GM15510 (cell line): Measurements from ENCODE around the gene DHRS3.

Experiments
- POLR2A ChIP-seq: IDR thresholded peaks from 3 replicates; pipeline ENCODE4 v1.6.1; 2011; ENCODE audit warnings: borderline replicate concordance; ENCODE audit not compliant: insufficient read length; ENCODE audit errors: extremely low read depth

DHRS3 gene

DNA sequence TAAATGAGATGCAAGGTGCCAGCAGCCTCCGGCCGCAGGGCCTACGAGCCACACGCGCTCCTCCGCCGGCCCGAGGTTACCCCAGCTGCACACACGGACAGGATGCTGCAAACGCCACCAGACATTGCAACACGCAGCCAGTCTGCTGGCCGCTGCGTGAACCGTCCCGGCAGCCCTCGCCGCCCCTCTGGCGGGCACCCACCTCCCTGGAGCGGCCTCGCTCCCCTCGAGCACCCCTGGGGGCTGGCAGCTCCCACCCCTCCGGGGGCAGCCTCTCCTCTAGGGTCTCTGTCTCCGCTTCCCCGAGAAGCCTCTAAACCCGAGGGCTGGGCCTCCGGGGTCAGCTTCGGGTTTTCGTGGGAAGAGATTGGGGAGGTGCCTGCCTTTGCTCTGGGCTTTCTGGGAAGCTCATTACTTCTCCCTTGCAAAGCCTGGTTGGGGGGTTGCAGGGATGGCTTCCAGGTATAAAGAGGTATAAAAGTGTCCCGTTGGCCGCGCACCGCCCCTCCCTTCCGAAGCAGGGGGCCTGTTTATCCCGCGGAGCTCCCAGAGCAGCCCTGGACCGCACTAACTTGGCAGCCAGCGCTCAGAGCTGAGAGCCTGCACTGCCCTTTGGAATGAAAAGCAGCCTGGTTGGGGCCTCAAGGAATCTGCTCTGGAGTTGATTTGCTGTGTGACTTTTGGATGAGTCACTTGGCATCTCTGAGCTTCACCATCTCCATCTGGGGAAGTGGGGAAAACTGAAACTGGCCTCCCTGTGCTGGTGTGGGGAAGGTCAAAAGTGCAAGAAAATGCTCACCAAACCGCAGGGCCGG is 21.8 kb downstream of the DHRS3 start:
- no peak for TF ChIP-seq POLR2A

GRCh38 chr1:12595757-12596006 is 22.3 kb downstream of the DHRS3 start:
- TF ChIP-seq POLR2A: no peak

- no peak for TF ChIP-seq POLR2A
These were observed 22.8 kb downstream of the DHRS3 start for GRCh38 chr1:12594966-12595756.

DNA sequence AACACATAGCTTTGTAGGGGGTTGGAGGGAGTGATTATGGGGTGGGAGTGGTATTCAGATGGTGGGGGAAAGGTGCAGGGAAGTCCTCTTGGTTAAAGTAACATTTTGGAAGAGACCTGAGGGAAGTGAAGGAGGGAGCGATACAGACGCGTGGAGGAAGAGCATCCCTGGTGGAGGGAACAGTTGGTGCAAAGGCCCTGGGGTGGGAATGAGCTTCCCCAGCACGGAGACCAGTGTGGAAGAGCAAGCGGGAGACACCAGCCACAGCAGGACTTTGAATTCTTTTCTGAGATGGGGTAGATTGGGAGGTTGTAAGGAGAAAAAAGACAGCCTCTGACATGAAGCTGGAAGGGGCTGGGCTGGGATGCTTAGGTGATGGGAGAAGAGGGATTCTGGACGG is 23.5 kb downstream of the DHRS3 start:
- no peak for TF ChIP-seq POLR2A

DNA sequence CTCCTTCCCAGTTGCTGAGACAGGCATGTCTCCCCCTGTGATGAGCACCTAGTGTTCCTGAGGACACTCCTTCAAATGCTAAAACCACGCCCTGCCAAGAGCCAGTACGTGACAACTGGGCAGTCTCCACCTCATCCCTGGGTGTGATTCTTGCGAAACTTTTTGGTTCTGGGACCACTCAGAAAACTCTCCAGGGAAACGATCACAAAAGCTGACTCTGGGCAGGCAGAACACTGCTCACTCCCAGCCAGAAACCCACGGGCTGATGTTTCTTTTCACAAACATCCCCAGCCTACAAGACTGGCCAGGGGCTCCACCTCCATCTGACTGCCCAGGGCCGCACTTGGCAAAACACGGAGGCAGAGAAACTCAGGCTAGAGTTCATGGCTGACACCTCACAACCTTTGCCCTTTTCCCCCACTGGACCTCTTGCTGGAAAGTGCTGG is 24.4 kb downstream of the DHRS3 start:
- TF ChIP-seq POLR2A: no peak

- no peak for TF ChIP-seq POLR2A
These were observed 25.5 kb downstream of the DHRS3 start for GRCh38 chr1:12592496-12592895.

DNA sequence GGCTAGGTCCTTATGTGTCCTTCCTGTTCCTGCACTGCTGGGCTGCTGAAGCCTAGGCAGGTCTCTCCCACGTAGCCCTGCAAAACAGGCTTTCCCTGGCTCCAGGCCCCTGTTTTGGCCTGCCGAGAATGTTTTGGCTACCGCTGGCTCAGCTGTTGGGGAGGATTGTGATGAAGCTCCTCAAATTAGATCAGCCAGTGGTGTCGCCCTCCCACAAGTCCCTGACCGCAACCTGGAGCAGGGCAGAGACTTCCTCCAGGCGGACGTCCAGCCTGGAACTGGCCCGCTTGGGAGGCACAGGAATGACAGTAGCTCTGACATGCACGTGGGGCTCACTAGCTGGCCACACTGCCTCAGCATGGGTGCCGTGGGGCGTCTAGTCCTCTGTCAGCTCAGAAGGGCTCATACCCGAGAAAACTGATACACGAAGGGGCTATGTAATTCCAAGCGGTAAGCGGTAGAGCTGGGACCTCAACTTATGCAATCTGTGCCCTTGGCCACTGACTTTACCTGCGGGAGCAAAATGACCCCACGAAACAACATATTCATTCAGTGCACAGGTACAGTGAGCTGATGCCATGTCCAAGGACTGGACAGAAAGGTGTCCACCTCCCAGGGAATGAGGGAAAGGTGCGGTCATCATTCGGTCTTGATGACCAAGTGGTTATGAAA is 26.6 kb downstream of the DHRS3 start:
- TF ChIP-seq POLR2A: no peak

DNA sequence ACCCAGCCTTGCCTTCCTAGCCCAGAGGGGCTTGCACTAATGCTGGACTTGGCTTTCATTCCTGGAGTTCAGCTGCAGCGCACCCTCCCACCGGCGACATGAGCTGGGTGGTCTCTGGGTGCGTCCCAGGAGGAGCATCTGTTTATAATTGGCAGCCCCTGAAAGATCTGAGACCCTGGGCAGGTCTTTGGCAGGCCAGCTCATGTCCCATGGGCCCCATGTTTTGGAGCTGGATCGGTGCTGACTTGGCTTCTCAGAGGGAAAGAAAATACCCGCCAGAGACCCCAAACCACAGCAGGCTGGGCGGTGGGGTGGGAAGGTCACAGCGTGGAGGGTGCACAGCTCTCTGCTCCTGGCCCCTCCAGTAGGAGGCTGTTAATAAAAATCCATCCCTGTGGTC is 29.3 kb downstream of the DHRS3 start:
- no peak for TF ChIP-seq POLR2A

DNA sequence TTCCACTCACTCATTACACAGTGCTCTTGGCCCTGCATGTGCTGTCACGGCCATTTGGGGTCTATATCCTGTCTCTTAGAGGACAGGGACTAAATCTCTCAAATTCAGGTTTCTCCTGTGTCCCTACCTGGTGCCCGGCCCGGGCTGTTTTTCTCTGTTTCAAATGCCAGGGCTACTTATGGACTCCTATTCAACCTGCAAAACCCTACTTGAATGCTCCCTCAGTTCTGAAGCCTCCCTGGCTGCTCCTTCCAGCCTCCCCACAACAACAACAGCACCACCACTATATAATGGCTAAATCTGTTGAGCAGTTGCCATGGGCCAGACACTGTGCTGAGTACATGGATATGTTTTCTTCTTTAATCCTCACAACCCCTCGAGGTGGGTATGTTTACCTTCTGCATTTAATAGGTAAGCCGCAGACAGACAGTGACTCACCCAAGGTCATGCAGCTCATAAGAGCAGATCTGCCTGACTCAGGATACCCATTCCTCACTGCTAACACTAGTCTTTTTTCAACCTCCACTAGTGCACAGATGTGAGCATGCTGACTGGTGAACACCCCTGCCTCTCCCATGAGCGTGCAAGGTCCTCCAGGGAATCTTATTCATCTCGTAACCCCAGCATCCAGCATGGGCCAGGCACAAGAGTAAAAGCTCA is 29.9 kb downstream of the DHRS3 start:
- no peak for TF ChIP-seq POLR2A

DNA sequence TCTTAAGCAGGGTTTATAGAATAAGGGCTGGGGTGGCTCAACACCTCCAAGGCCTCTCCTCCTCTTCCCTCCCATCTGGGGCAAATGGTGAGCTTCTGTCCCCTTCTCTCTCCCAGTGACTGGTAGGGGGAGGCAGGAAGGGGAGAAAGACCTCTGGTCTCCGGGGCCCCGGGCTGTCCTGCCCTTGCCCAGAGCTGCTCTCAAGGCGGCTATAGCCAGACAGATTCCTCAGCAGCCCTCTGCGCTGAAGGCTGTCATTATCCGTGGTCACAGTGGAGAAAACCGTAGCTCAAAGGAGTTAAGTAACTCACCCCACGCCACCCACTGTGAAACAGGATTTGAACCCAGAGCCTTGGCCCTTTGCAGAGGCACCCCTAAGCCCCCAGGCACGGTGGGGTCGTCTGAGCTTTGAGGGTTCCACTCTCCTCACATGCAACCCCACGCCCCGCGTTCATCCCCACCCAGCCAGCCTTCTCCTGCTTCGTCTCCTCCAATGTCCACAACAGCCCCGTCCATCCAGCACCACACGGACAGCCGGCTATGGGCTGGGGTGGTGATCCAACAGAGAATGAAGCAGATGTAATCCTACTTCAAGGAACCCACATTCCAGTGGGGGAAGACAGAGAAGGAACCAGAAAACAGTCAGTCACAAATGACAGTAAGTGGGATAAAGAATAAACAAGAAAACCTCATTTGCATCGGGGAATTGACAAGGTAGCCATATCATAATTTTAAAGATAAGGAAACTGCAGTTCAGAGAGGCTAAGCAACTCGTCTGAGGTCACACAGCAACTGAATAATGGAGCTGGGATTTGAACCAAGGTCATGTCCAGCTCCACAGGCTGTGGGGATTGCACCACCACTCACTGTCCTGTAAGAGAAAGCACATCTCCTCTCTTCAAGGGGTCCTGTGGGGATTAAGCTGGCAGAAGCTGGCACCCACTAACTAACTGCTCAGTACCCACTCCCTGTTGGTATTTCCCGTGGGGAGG is 31.8 kb downstream of the DHRS3 start:
- TF ChIP-seq POLR2A: no peak

- TF ChIP-seq POLR2A: no peak
These were observed 32.5 kb downstream of the DHRS3 start for GRCh38 chr1:12585536-12585935.

- TF ChIP-seq POLR2A: no peak
These were observed 33.0 kb downstream of the DHRS3 start for GRCh38 chr1:12584900-12585525.

GRCh38 chr1:12583484-12583883 is 34.5 kb downstream of the DHRS3 start:
- TF ChIP-seq POLR2A: no peak
